ENCODE data around the gene AP1B1.

Gene AP1B1

GRCh38 chr22:29301716-29302401 is 86.5 kb downstream of the AP1B1 start:
- DNase-seq (ENCODE audit: extremely low read depth in 1 of 2, low read depth in 1 of 2): no peak

- no peak for DNase-seq (ENCODE audit: extremely low read depth in 1 of 2, low read depth in 1 of 2)
Observed at GRCh38 chr22:29300807-29301601, 87.4 kb downstream of the AP1B1 start.

GRCh38 chr22:29300467-29300806 is 87.9 kb downstream of the AP1B1 start:
- no peak for DNase-seq (ENCODE audit: extremely low read depth in 1 of 2, low read depth in 1 of 2)

- DNase-seq (ENCODE audit: extremely low read depth in 1 of 2, low read depth in 1 of 2): no peak
Observed at GRCh38 chr22:29299136-29299900, 89.1 kb downstream of the AP1B1 start.

GRCh38 chr22:29298641-29299040 is 89.7 kb downstream of the AP1B1 start:
- no peak for DNase-seq (ENCODE audit: extremely low read depth in 1 of 2, low read depth in 1 of 2)

- DNase-seq (ENCODE audit: extremely low read depth in 1 of 2, low read depth in 1 of 2): no peak
Observed at GRCh38 chr22:29292379-29292778, 96.0 kb downstream of the AP1B1 start.

GRCh38 chr22:29291215-29291614 is 97.2 kb downstream of the AP1B1 start:
- no peak for DNase-seq (ENCODE audit: extremely low read depth in 1 of 2, low read depth in 1 of 2)

- no peak for DNase-seq (ENCODE audit: extremely low read depth in 1 of 2, low read depth in 1 of 2)
Observed at GRCh38 chr22:29290061-29290460, 98.3 kb downstream of the AP1B1 start.

GRCh38 chr22:29288837-29289236 is 99.5 kb downstream of the AP1B1 start:
- no peak for DNase-seq (ENCODE audit: extremely low read depth in 1 of 2, low read depth in 1 of 2)

- DNase-seq (ENCODE audit: extremely low read depth in 1 of 2, low read depth in 1 of 2): no peak
Observed at GRCh38 chr22:29284196-29284595, 104.2 kb downstream of the AP1B1 start.

- DNase-seq (ENCODE audit: extremely low read depth in 1 of 2, low read depth in 1 of 2): no peak
Observed at GRCh38 chr22:29277927-29278326, 110.4 kb downstream of the AP1B1 start.
